Psoas muscle (tissue), 8 donors: Measurements from ENCODE around the gene ABCA2. TPM values are rescaled to one million over a fixed set of nuclear protein-coding genes. Genes with fewer than 3 reads are reported as not detected.
A peak's percentile ranks its signal among the peaks of the same experiment; 100 is the strongest.

ENCODE experiments used
- ATAC-seq, 4 donors: fragments of 200-7000 bp; cut with Tn5 transposase; one replicate each; pipeline ENCODE4 v1.9.1; 2020; ENCODE audit warnings: moderate library complexity in 3 of 4, mild to moderate bottlenecking in 2 of 4
- DNase-seq, 2 donors: peaks; one replicate each; pipeline ENCODE4 v3.0.0-alpha.2; 2020
- H3K27ac ChIP-seq: fragments of 200-600 bp; one replicate; pipeline ENCODE4 v1.8.0; 2022
- H3K27me3 ChIP-seq, 3 donors: fragments of 200-600 bp in 1 of 3; one replicate each; pipeline versions ENCODE4 v1.6.1 to v1.8.0; 2013 to 2022; ENCODE audit warnings: low read length in 2 of 3, mild to moderate bottlenecking in 2 of 3, moderate library complexity in 1 of 3; ENCODE audit not compliant: insufficient read depth in 3 of 3
- H3K36me3 ChIP-seq, 2 donors: fragments of 200-600 bp in 1 of 2; one replicate each; pipeline versions ENCODE4 v1.6.1 to v1.8.0; 2013 to 2022; ENCODE audit warnings: low read depth in 1 of 2, mild to moderate bottlenecking in 1 of 2, moderate library complexity in 1 of 2; ENCODE audit not compliant: insufficient read depth in 1 of 2
- H3K4me1 ChIP-seq: fragments of 200-600 bp; one replicate; pipeline ENCODE4 v1.8.0; 2022
- H3K4me3 ChIP-seq: fragments of 200-600 bp; one replicate; pipeline ENCODE4 v1.8.0; 2022; ENCODE audit warnings: mild to moderate bottlenecking
- H3K9me3 ChIP-seq: fragments of 200-600 bp; one replicate; pipeline ENCODE4 v1.8.0; 2022
- CTCF ChIP-seq: fragments of 200-600 bp; IDR thresholded peaks from one replicate; pipeline ENCODE4 v1.8.0; 2022; ENCODE audit warnings: antibody characterized with exemption
- WGBS, 3 donors: extraction: QIAGEN DNeasy Blood & Tissue Kit; methylation state at CpG; one replicate each; pipeline versions ENCODE4 v1.1.6 to v1.1.7; 2013; 5-methylcytosine and 5-hydroxymethylcytosine counted together
- intact Hi-C, 2 donors: fragments of 100-400 bp; cut with DNase I; formaldehyde crosslinking; loops; one replicate each; pipeline versions ENCODE4 v1.11.0 to v1.14.2; 2022
- polyA plus RNA-seq, 3 donors: library from polyadenylated mRNA; stranded (reverse); fragments of 200-250 nt; gene quantifications; one replicate each; pipeline ENCODE4 v1.2.3, GENCODE V29; 2013
- total RNA-seq, 4 donors: library from RNA; stranded (reverse); fragmentation: NEBNext Ultra II Directional in 2 of 4; extraction: Animal tissue kit (Norgen Biotek cat#: 25700) in 2 of 4; gene quantifications; one replicate each; pipeline versions ENCODE4 v1.2.1 to v1.2.4, GENCODE V29; 2021 to 2023
- donor health status: healthy with polysubstance abuse.
- donor health status: DM: no; HTN: no; CAD: no; lungs with moderate emphysema.
- donor health status: Bipolar disorder and iron deficiency.
- donor health status: healthy.
- donor health status: DM: yes; HTN: yes; CAD: no.
- donor health status: DM: no; HTN: no; CAD: no.
- donor health status: DM: no; HTN: no; CAD: no.
- donor health status: DM: yes; HTN: yes; CAD: no.

The ABCA2 gene
- total and polyA plus RNA-seq, 7 donors: 6.9 to 23.5 (median 12.2) TPM

GRCh38 chr9:137031904-137032640, 4.0 kb upstream of the ABCA2 start, which contains the start of gene FUT7:
Gene FUT7 (minus strand): TSS chr9:137032088. CDS start chr9:137031991, 97 bp downstream.
- TF ChIP-seq CTCF: no peak
- Histone ChIP-seq H3K27ac (no peak within 1 kb of the TSS), H3K9me3 (no peaks in the 10 kb centered on the region), H3K27me3 (peaks cover 0 to 6% (median 0%) of the 10 kb centered on the region in 3 donors), H3K36me3 (no peaks in the 10 kb centered on the region), H3K4me1 (peaks cover 18% of the 10 kb centered on the region), H3K4me3 (no peak within 1 kb of the TSS)
- no peak for ATAC-seq
- intact Hi-C loops: no loop called here
- WGBS, 3 donors: 69 to 81% (median 73%) methylated on average over 16 of the region's 16 CpGs
- DNase-seq: no peak

GRCh38 chr9:137030538-137031527, 2.8 kb upstream of the ABCA2 start:
- Histone ChIP-seq H3K27ac (no peak overlapping the region), H3K4me3 (no peak overlapping the region), H3K36me3 (no peaks in the 10 kb centered on the region), H3K27me3 (peaks cover 0 to 6% (median 0%) of the 10 kb centered on the region in 3 donors), H3K4me1 (peaks cover 27% of the 10 kb centered on the region), H3K9me3 (no peaks in the 10 kb centered on the region)
- intact Hi-C loops: no loop called here
- no peak for TF ChIP-seq CTCF
- DNase-seq: peak in 1 of 2 donors; percentile 58
- WGBS, 3 donors: 58 to 73% (median 59%) methylated on average over 64 to 65 of the region's 65 CpGs
- ATAC-seq: no peak

GRCh38 chr9:137030006-137030405, 2.0 kb upstream of the ABCA2 start:
- intact Hi-C loops: no loop called here
- H3K27me3 ChIP-seq: peaks cover 0 to 6% (median 0%) of the 10 kb centered on the region in 3 donors
- no peak for ATAC-seq
- no peak overlapping the region for H3K4me3 ChIP-seq
- H3K27ac ChIP-seq: no peak overlapping the region
- no peak for TF ChIP-seq CTCF
- H3K4me1 ChIP-seq: peaks cover 27% of the 10 kb centered on the region
- DNase-seq: peak in 1 of 2 donors; percentile 54
- 80 to 91% (median 83%) methylated on average over 14 to 15 of the region's 15 CpGs for WGBS, 3 donors
- H3K9me3 ChIP-seq: no peaks in the 10 kb centered on the region
- no peaks in the 10 kb centered on the region for H3K36me3 ChIP-seq

- 33 to 37% (median 36%) methylated on average over 18 to 19 of the region's 19 CpGs for WGBS, 3 donors
- Histone ChIP-seq H3K4me3 (peak overlapping the region; percentile 72), H3K27ac (no peak overlapping the region), H3K4me1 (peaks cover 21% of the 10 kb centered on the region), H3K27me3 (no peaks in the 10 kb centered on the region), H3K36me3 (no peaks in the 10 kb centered on the region), H3K9me3 (no peaks in the 10 kb centered on the region)
- DNase-seq (peak; percentile 85 to 88), ATAC-seq (peak; percentile 74 to 88 (median 80))
- intact Hi-C loops: loop anchor here (5.0 to 10.0 kb wide), 2 partner anchors 182 to 184 kb away; partner anchors contain the start of genes PHPT1 (in 2 of the 2) and AJM1 (in 1 of the 2)
- TF ChIP-seq CTCF: peak; percentile 83
Observed at GRCh38 chr9:137029058-137029936, 1.3 kb upstream of the ABCA2 start.
